A549 (cell line): Measurements from ENCODE around the gene KAT6B. TPM values are rescaled to one million over a fixed set of nuclear protein-coding genes. Genes with fewer than 3 reads are reported as not detected.

Experiments
- ATAC-seq, 2 experiments: fragments of 200-7000 bp in 1 of 2; fragments of >200 bp in 1 of 2; cut with Nextera tagmentation in 1 of 2; cut with Tn5 transposase in 1 of 2; 3 replicates each; pipeline versions ENCODE4 v1.8.0 to v1.9.1; 2018 to 2020; ENCODE audit warnings: mild to moderate bottlenecking in 1 of 2, moderate library complexity in 1 of 2
- CTCF ChIA-PET: fragments of 300-600 bp; sonication (Branson Sonifier 250); formaldehyde crosslinking; extraction: SDS; loops from one replicate; lab custom pipeline; 2021; ENCODE audit warnings: antibody characterized with exemption, inconsistent platforms; lab: Yijun Ruan, JAX
- POLR2A ChIA-PET: fragments of 350-600 bp; formaldehyde crosslinking; extraction: SDS; loops from one replicate; lab custom pipeline; 2021; ENCODE audit warnings: antibody characterized with exemption, inconsistent platforms; lab: Yijun Ruan, JAX
- DNase-seq, 2 experiments: peaks; one replicate each; pipeline versions ENCODE4 v3.0.0 to v3.0.0-alpha.2; 2011 to 2016; ENCODE audit warnings: low read depth in 1 of 2, low spot score in 1 of 2
- FAIRE-seq: peaks from 2 replicates; lab custom pipeline; 2011; peaks lifted over from hg19 to GRCh38; lab: Jason Lieb, UNC
- H3K27ac ChIP-seq, 2 experiments: fragments of >200 bp; sonication (Bioruptor Twin); formaldehyde crosslinking; 3 replicates each; pipeline ENCODE4 v1.5.1; 2016 to 2017
- H3K4me1 ChIP-seq: fragments of >200 bp; sonication (Bioruptor Twin); formaldehyde crosslinking; 3 replicates; pipeline ENCODE4 v1.6.1; 2016
- H3K4me2 ChIP-seq: fragments of >200 bp; sonication (Bioruptor Twin); formaldehyde crosslinking; 3 replicates; pipeline ENCODE4 v1.6.1; 2016
- H3K4me3 ChIP-seq: fragments of >200 bp; sonication (Bioruptor Twin); formaldehyde crosslinking; 3 replicates; pipeline ENCODE4 v1.5.1; 2016
- H3K9me3 ChIP-seq: fragments of >200 bp; sonication (Bioruptor Twin); formaldehyde crosslinking; 3 replicates; pipeline ENCODE4 v1.6.1; 2016
- BCL3 ChIP-seq: fragments of >200 bp; sonication (Bioruptor Twin); formaldehyde crosslinking; IDR thresholded peaks from 3 replicates; pipeline ENCODE4 v1.6.1; 2016
- BHLHE40 ChIP-seq: IDR thresholded peaks from 2 replicates; pipeline ENCODE4 v1.6.1; 2012; ENCODE audit warnings: low read depth, low read length, inconsistent platforms
- CBX2 ChIP-seq: fragments of 200-600 bp; sonication (generic); IDR thresholded peaks from 2 replicates; pipeline ENCODE4 v1.6.1; 2016; ENCODE audit warnings: low read depth, mild to moderate bottlenecking, borderline replicate concordance
- CEBPB ChIP-seq, 2 experiments: fragments of >200 bp in 1 of 2; sonication (Bioruptor Twin) in 1 of 2; formaldehyde crosslinking in 1 of 2; IDR thresholded peaks; 2 replicates each; pipeline ENCODE4 v1.6.1; 2012 to 2016
- CHD4 ChIP-seq: fragments of 200-600 bp; sonication (generic); IDR thresholded peaks from 2 replicates; pipeline ENCODE4 v1.6.1; 2016; ENCODE audit warnings: antibody characterized with exemption, mild to moderate bottlenecking, borderline replicate concordance
- E2F6 ChIP-seq: IDR thresholded peaks from 2 replicates; pipeline ENCODE4 v1.6.1; 2012; ENCODE audit warnings: low read depth, borderline replicate concordance
- EHF ChIP-seq: fragments of 250-450 bp; sonication (Bioruptor Pico); IDR thresholded peaks from 2 replicates; pipeline ENCODE4 v1.5.0; 2020; ENCODE audit warnings: mild to moderate bottlenecking
- EP300 ChIP-seq, 2 experiments: fragments of >200 bp; sonication (Bioruptor Twin); formaldehyde crosslinking; IDR thresholded peaks; 2 replicates in 1 of 2; 3 replicates in 1 of 2; pipeline ENCODE4 v1.6.1; 2016 to 2017
- FOSB ChIP-seq: fragments of 250-450 bp; sonication (Bioruptor Pico); IDR thresholded peaks from 2 replicates; pipeline ENCODE4 v1.5.0; 2020; ENCODE audit warnings: mild to moderate bottlenecking, moderate library complexity
- FOXS1 ChIP-seq: fragments of 250-450 bp; sonication (Bioruptor Pico); IDR thresholded peaks from 2 replicates; pipeline ENCODE4 v1.5.0; 2020; ENCODE audit warnings: mild to moderate bottlenecking, moderate library complexity
- HDAC2 ChIP-seq: fragments of 200-600 bp; sonication (generic); IDR thresholded peaks from 2 replicates; pipeline ENCODE4 v1.6.1; 2016
- HOXB13 ChIP-seq: fragments of 250-450 bp; sonication (Bioruptor Pico); IDR thresholded peaks from 2 replicates; pipeline ENCODE4 v1.5.0; 2020; ENCODE audit warnings: low read depth, mild to moderate bottlenecking, moderate library complexity
- JUN ChIP-seq, 2 experiments: fragments of >200 bp; sonication (Bioruptor Twin); formaldehyde crosslinking; IDR thresholded peaks; 2 replicates in 1 of 2; 3 replicates in 1 of 2; pipeline ENCODE4 v1.6.1; 2016 to 2017
- NFE2L2 ChIP-seq: fragments of 150-350 bp; conservative IDR thresholded peaks from 2 replicates; pipeline ENCODE4 v1.6.1; 2014; ENCODE audit warnings: low read length
- PHF8 ChIP-seq: fragments of 200-600 bp; sonication (generic); IDR thresholded peaks from 2 replicates; pipeline ENCODE4 v1.6.1; 2016; ENCODE audit warnings: low read depth, mild to moderate bottlenecking, antibody characterized with exemption, moderate library complexity, borderline replicate concordance
- POLR2AphosphoS2 ChIP-seq: conservative IDR thresholded peaks from 2 replicates; pipeline ENCODE4 v1.6.1; 2012; ENCODE audit warnings: low read length, improper control_type of control experiment, inconsistent platforms
- RAD21 ChIP-seq, 2 experiments: fragments of >200 bp in 1 of 2; sonication (Bioruptor Twin) in 1 of 2; formaldehyde crosslinking in 1 of 2; IDR thresholded peaks in 1 of 2; conservative IDR thresholded peaks in 1 of 2; 2 replicates in 1 of 2; 3 replicates in 1 of 2; pipeline ENCODE4 v1.6.1; 2012 to 2018; ENCODE audit warnings: inconsistent platforms in 1 of 2
- RARB ChIP-seq: fragments of 250-450 bp; sonication (Bioruptor Pico); IDR thresholded peaks from 2 replicates; pipeline ENCODE4 v1.8.0; 2021; ENCODE audit warnings: mild to moderate bottlenecking, moderate library complexity
- REST ChIP-seq: fragments of 200-600 bp; sonication (generic); IDR thresholded peaks from 2 replicates; pipeline ENCODE4 v1.6.1; 2016; ENCODE audit warnings: antibody characterized with exemption, mild to moderate bottlenecking, moderate library complexity
- RFX5 ChIP-seq: fragments of 450-650 bp; IDR thresholded peaks from 2 replicates; pipeline ENCODE4 v1.7.1; 2014; ENCODE audit warnings: antibody characterized with exemption, mild to moderate bottlenecking, moderate library complexity
- RNF2 ChIP-seq: fragments of 200-600 bp; sonication (generic); IDR thresholded peaks from 2 replicates; pipeline ENCODE4 v1.6.1; 2016; ENCODE audit warnings: low read depth, mild to moderate bottlenecking, antibody characterized with exemption, moderate library complexity, borderline replicate concordance
- TFCP2L1 ChIP-seq: fragments of 250-450 bp; sonication (Bioruptor Pico); IDR thresholded peaks from 2 replicates; pipeline ENCODE4 v1.5.0; 2021; ENCODE audit warnings: mild to moderate bottlenecking
- ZC3H11A ChIP-seq: fragments of 450-650 bp; IDR thresholded peaks from 2 replicates; pipeline ENCODE4 v1.6.1; 2014; ENCODE audit warnings: antibody characterized with exemption, mild to moderate bottlenecking
- ZFP36 ChIP-seq: fragments of 450-650 bp; IDR thresholded peaks from 2 replicates; pipeline ENCODE4 v1.6.1; 2014; ENCODE audit warnings: borderline replicate concordance; ENCODE audit not compliant: partially characterized antibody
- ZNF302 ChIP-seq: fragments of 250-450 bp; sonication (Bioruptor Pico); IDR thresholded peaks from 2 replicates; pipeline ENCODE4 v1.9.0; 2021; ENCODE audit warnings: inconsistent platforms, mild to moderate bottlenecking, moderate library complexity
- WGBS: methylation state at CpG from one replicate; pipeline ENCODE4 v1.1.6; 2017; ENCODE audit errors: missing lambda C conversion rate; 5-methylcytosine and 5-hydroxymethylcytosine counted together
- polyA plus RNA-seq, 4 experiments: library from polyadenylated mRNA; depleted of rRNA in 3 of 4; stranded (reverse); fragments of >200 nt; fragmentation: RNase III in 1 of 4; extraction: RNeasy Plus Mini Kit Qiagen cat#74134 plus additional on column Dnase treatment in 1 of 4; gene quantifications; 2 replicates in 3 of 4; 3 replicates in 1 of 4; pipeline ENCODE4 v1.2.3, GENCODE V29; 2011 to 2017
- TF ChIP-seq, protein P1 (sequence below): fragments of >200 bp; sonication (Bioruptor Twin); formaldehyde crosslinking; IDR thresholded peaks from 2 replicates; pipeline ENCODE4 v1.6.1; 2016

KAT6B gene
- polyA plus RNA-seq, 2 of the 4 experiments (the other 2 are of a cell fraction): 5.6 to 5.7 TPM

DNA sequence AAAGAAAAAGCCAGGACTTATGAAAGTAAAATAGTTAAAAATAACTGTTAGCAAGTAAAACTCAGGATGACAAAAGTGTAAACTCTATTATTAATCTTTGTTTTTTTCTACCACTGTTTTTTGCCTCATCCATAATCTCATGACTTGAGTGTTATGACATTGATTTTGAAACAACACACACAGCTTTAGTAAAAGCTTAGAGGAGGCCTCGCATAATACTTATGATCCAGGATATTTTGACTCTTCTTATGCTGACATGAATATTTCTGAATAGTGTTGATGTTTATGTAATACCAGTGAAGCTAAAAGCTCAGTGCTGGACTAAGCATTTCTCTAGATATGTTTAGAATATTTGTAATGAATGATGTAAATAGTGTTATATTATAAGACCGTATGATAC is 10.5 kb downstream of the KAT6B start:
- 92% methylated on average over 2 of the region's 2 CpGs for WGBS
- no peak for FAIRE-seq
- ChIA-PET POLR2A (no interaction called here), CTCF (no interaction called here)
- no peak overlapping the region for H3K4me3 ChIP-seq
- H3K27ac ChIP-seq: no peak overlapping the region
- DNase-seq: no peak
- H3K4me1 ChIP-seq: peaks cover 14% of the 10 kb centered on the region; the same call in 2 of the 3 replicates
- H3K4me2 ChIP-seq: no peak overlapping the region
- H3K9me3 ChIP-seq: no peaks in the 10 kb centered on the region
- TF ChIP-seq RAD21 (conservative IDR thresholded peaks at IDR 0.05 in 1 of 2, IDR thresholded peaks at IDR 0.05 in 1 of 2) (no peak), NFE2L2 (no peak), REST (no peak), ZC3H11A (no peak), EHF (CRISPR knock-in tag) (no peak), RARB (CRISPR knock-in tag) (no peak), CBX2 (no peak), ZNF302 (CRISPR knock-in tag) (no peak), RFX5 (no peak), HDAC2 (no peak), RNF2 (no peak), ZFP36 (no peak), POLR2AphosphoS2 (no peak)
- no peak for ATAC-seq

GRCh38 chr10:74837743-74838142 is 11.3 kb downstream of the KAT6B start:
- H3K27ac ChIP-seq: no peak overlapping the region
- no peak overlapping the region for H3K4me2 ChIP-seq
- CTCF ChIA-PET: no interaction called here
- TF ChIP-seq ZNF302 (CRISPR knock-in tag): no peak
- no peak for TF ChIP-seq RARB (CRISPR knock-in tag)
- no peak for TF ChIP-seq BCL3
- TF ChIP-seq FOXS1 (CRISPR knock-in tag): no peak
- TF ChIP-seq BHLHE40: no peak
- TF ChIP-seq CHD4: no peak
- no peak for TF ChIP-seq JUN (IDR thresholded peaks at IDR 0.05)
- no peak for TF ChIP-seq POLR2AphosphoS2
- TF ChIP-seq HOXB13 (CRISPR knock-in tag): no peak
- no peak for TF ChIP-seq RFX5
- TF ChIP-seq, protein P1, sequence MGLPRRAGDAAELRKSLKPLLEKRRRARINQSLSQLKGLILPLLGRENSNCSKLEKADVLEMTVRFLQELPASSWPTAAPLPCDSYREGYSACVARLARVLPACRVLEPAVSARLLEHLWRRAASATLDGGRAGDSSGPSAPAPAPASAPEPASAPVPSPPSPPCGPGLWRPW: no peak
- TF ChIP-seq PHF8: no peak
- TF ChIP-seq FOSB (CRISPR knock-in tag): no peak
- no peak for TF ChIP-seq EP300 (IDR thresholded peaks at IDR 0.05)
- TF ChIP-seq TFCP2L1 (CRISPR knock-in tag): no peak
- no peak for TF ChIP-seq E2F6
- TF ChIP-seq NFE2L2: no peak
- no peak for TF ChIP-seq RNF2
- no peak for TF ChIP-seq CEBPB (IDR thresholded peaks at IDR 0.05)
- no peak for FAIRE-seq
- no peak overlapping the region for H3K4me3 ChIP-seq
- peaks cover 14% of the 10 kb centered on the region; the same call in 2 of the 3 replicates for H3K4me1 ChIP-seq
- WGBS: 81% methylated on average over 4 of the region's 4 CpGs
- no peak for DNase-seq
- ATAC-seq: no peak
- POLR2A ChIA-PET: no interaction called here
- H3K9me3 ChIP-seq: no peaks in the 10 kb centered on the region
